IMR-90 (cell line): ENCODE measurements around the gene ERMARD. TPM values are rescaled to one million over a fixed set of nuclear protein-coding genes. Genes with fewer than 3 reads are reported as not detected.

Experiments used
- ATAC-seq: fragments of 200-7000 bp; cut with Tn5 transposase; 2 replicates; pipeline ENCODE4 v1.9.1; 2020; ENCODE audit warnings: low read depth, mild to moderate bottlenecking, moderate library complexity
- BruUV-seq: library from RNA; stranded (reverse); fragments of 400-500 nt; replicated peaks from 2 replicates; lab custom pipeline; 2021; lab: Mats Ljungman, UMichigan
- CTCF ChIA-PET: fragments of 300-600 bp; formaldehyde crosslinking; extraction: SDS; loops from one replicate; lab custom pipeline; 2021; ENCODE audit warnings: antibody characterized with exemption; lab: Yijun Ruan, JAX
- POLR2A ChIA-PET: fragments of 300-600 bp; sonication (Branson Sonifier 250); formaldehyde crosslinking; loops from one replicate; lab custom pipeline; 2022; ENCODE audit warnings: antibody characterized with exemption; ENCODE audit not compliant: unreplicated experiment; lab: Charles Lee
- DNase-seq: peaks from one replicate; pipeline ENCODE4 v3.0.0; 2013
- H2AFZ ChIP-seq: replicated peaks from 2 replicates; pipeline ENCODE3; 2013; ENCODE audit warnings: low read length, mild to moderate bottlenecking; ENCODE audit not compliant: poor library complexity
- H2AK5ac ChIP-seq: 2 replicates; pipeline ENCODE4 v1.6.1; 2013; ENCODE audit warnings: low read depth, low read length, inconsistent platforms
- H2AK9ac ChIP-seq: replicated peaks from 2 replicates; pipeline ENCODE3; 2013; ENCODE audit warnings: mild to moderate bottlenecking, low read depth, low read length, moderate library complexity; ENCODE audit not compliant: poor library complexity
- H2BK120ac ChIP-seq: 2 replicates; pipeline ENCODE4 v1.6.1; 2013; ENCODE audit warnings: low read depth, low read length, inconsistent platforms
- H2BK15ac ChIP-seq: 3 replicates; pipeline ENCODE4 v1.6.1; 2013; ENCODE audit warnings: low read depth, low read length, inconsistent platforms
- H2BK20ac ChIP-seq: 2 replicates; pipeline ENCODE4 v1.6.1; 2013; ENCODE audit warnings: low read depth, mild to moderate bottlenecking, inconsistent platforms, low read length, moderate library complexity
- H2BK5ac ChIP-seq: 2 replicates; pipeline ENCODE4 v1.6.1; 2013; ENCODE audit warnings: mild to moderate bottlenecking, low read depth, low read length, inconsistent platforms; ENCODE audit not compliant: poor library complexity, severe bottlenecking
- H3K14ac ChIP-seq: replicated peaks from 2 replicates; pipeline ENCODE4 v1.6.1; 2013; ENCODE audit warnings: low read depth, low read length, inconsistent platforms
- H3K18ac ChIP-seq: 2 replicates; pipeline ENCODE4 v1.6.1; 2013; ENCODE audit warnings: low read depth, low read length, control low read depth
- H3K23ac ChIP-seq: 2 replicates; pipeline ENCODE4 v1.6.1; 2013; ENCODE audit warnings: low read depth, low read length, inconsistent platforms
- H3K27ac ChIP-seq: 2 replicates; pipeline ENCODE4 v1.5.1; 2013; ENCODE audit warnings: mild to moderate bottlenecking, control low read depth, low read length; ENCODE audit not compliant: insufficient read depth
- H3K27me3 ChIP-seq: 2 replicates; pipeline ENCODE4 v1.6.1; 2013; ENCODE audit warnings: low read length; ENCODE audit not compliant: control insufficient read depth, insufficient read depth
- H3K36me3 ChIP-seq: 2 replicates; pipeline ENCODE4 v1.6.1; 2013; ENCODE audit warnings: low read length, mixed read lengths; ENCODE audit not compliant: control insufficient read depth, insufficient read depth
- H3K4ac ChIP-seq: 2 replicates; pipeline ENCODE4 v1.6.1; 2013; ENCODE audit warnings: low read depth, low read length, inconsistent platforms
- H3K4me1 ChIP-seq: 2 replicates; pipeline ENCODE4 v1.6.1; 2013; ENCODE audit warnings: low read length, mixed read lengths; ENCODE audit not compliant: control insufficient read depth, insufficient read depth
- H3K4me2 ChIP-seq: 2 replicates; pipeline ENCODE4 v1.6.1; 2013; ENCODE audit warnings: low read depth, mild to moderate bottlenecking, control low read depth, low read length, moderate library complexity
- H3K4me3 ChIP-seq: 2 replicates; pipeline ENCODE4 v1.5.1; 2013; ENCODE audit warnings: low read depth, mild to moderate bottlenecking, control low read depth, low read length, moderate library complexity; ENCODE audit not compliant: insufficient read depth
- H3K56ac ChIP-seq: 2 replicates; pipeline ENCODE4 v1.6.1; 2013; ENCODE audit warnings: low read length, inconsistent platforms; ENCODE audit not compliant: insufficient read depth; ENCODE audit errors: extremely low read depth
- H3K79me1 ChIP-seq, 2 experiments: 2 replicates each; pipeline ENCODE4 v1.6.1; 2013; ENCODE audit warnings: low read length in 2 of 2, inconsistent platforms in 1 of 2, low read depth in 1 of 2
- H3K9ac ChIP-seq: 2 replicates; pipeline ENCODE4 v1.6.1; 2013; ENCODE audit warnings: low read depth, low read length, control low read depth
- H3K9me1 ChIP-seq: 2 replicates; pipeline ENCODE4 v1.6.1; 2013; ENCODE audit warnings: low read length, inconsistent platforms; ENCODE audit not compliant: insufficient read depth
- H3K9me3 ChIP-seq: 2 replicates; pipeline ENCODE4 v1.6.1; 2013; ENCODE audit warnings: low read length; ENCODE audit not compliant: control insufficient read depth, insufficient read depth
- H4K20me1 ChIP-seq: 2 replicates; pipeline ENCODE4 v1.6.1; 2013; ENCODE audit warnings: low read length, inconsistent platforms; ENCODE audit not compliant: insufficient read depth
- H4K5ac ChIP-seq: 2 replicates; pipeline ENCODE4 v1.6.1; 2013; ENCODE audit warnings: mild to moderate bottlenecking, low read depth, low read length, control low read depth
- H4K8ac ChIP-seq, 2 experiments: 2 replicates each; pipeline ENCODE4 v1.6.1; 2013; ENCODE audit warnings: low read depth in 2 of 2, low read length in 2 of 2, control low read depth in 1 of 2, inconsistent platforms in 1 of 2
- H4K91ac ChIP-seq: 2 replicates; pipeline ENCODE4 v1.6.1; 2013; ENCODE audit warnings: low read depth, low read length, inconsistent platforms; ENCODE audit not compliant: insufficient read depth
- CEBPB ChIP-seq: IDR thresholded peaks from 2 replicates; pipeline ENCODE4 v1.6.1; 2012; ENCODE audit warnings: low read depth, low read length, improper control_type of control experiment
- FOS ChIP-seq: fragments of 150-350 bp; IDR thresholded peaks from 2 replicates; pipeline ENCODE4 v1.6.1; 2016; ENCODE audit warnings: low read depth, low read length
- MAFK ChIP-seq: IDR thresholded peaks from 2 replicates; pipeline ENCODE4 v1.6.1; 2012; ENCODE audit warnings: low read depth, low read length, improper control_type of control experiment
- MAZ ChIP-seq: IDR thresholded peaks from 2 replicates; pipeline ENCODE4 v1.6.1; 2012; ENCODE audit warnings: low read depth, mild to moderate bottlenecking, low read length, improper control_type of control experiment, moderate library complexity, borderline replicate concordance
- NFE2L2 ChIP-seq: fragments of 150-350 bp; IDR thresholded peaks from 2 replicates; pipeline ENCODE4 v1.6.1; 2016; ENCODE audit warnings: low read depth, mild to moderate bottlenecking, low read length
- RAD21 ChIP-seq: IDR thresholded peaks from 2 replicates; pipeline ENCODE4 v1.6.1; 2012; ENCODE audit warnings: low read length, improper control_type of control experiment
- RCOR1 ChIP-seq: IDR thresholded peaks from 2 replicates; pipeline ENCODE4 v1.6.1; 2012; ENCODE audit warnings: mild to moderate bottlenecking, low read length, improper control_type of control experiment; ENCODE audit not compliant: insufficient replicate concordance
- WGBS, 2 experiments: methylation state at CpG; one replicate each; pipeline versions ENCODE4 v1.1.5 to v1.1.7; 2013; ENCODE audit warnings: missing lambda C conversion rate in 2 of 2; ENCODE audit not compliant: insufficient read length in 1 of 2; ENCODE audit errors: extremely low coverage in 2 of 2; 5-methylcytosine and 5-hydroxymethylcytosine counted together
- dilution Hi-C: fragments of 300-500 bp; cut with HindIII; formaldehyde crosslinking; loops from one replicate; pipeline ENCODE4 v1.14.3; 2018; ENCODE audit warnings: low sequenced_read_pairs; ENCODE audit not compliant: unreplicated experiment
- in situ Hi-C: fragments of 300-500 bp; cut with MboI; formaldehyde crosslinking; loops from 3 replicates; pipeline ENCODE4 v1.14.3; 2019; ENCODE audit warnings: low sequenced_read_pairs, inconsistent platforms, mixed read lengths
- intact Hi-C: fragments of 100-400 bp; cut with micrococcal nuclease; formaldehyde crosslinking; loops from 2 replicates; pipeline ENCODE4 v1.10.0; 2022
- polyA plus RNA-seq, 3 experiments: library from polyadenylated mRNA; depleted of rRNA; stranded (reverse); fragments of >200 nt; gene quantifications; 2 replicates each; pipeline ENCODE4 v1.2.3, GENCODE V29; 2012; ENCODE audit warnings: low replicate concordance in 1 of 3
- total RNA-seq: library from RNA; depleted of rRNA; stranded (reverse); fragments of >200 nt; gene quantifications from 2 replicates; pipeline ENCODE4 v1.2.3, GENCODE V29; 2012

ERMARD gene
- total and polyA plus RNA-seq, 2 of the 4 experiments (the other 2 are of a cell fraction) = 15.1 to 25.4 TPM

- H2AK5ac ChIP-seq = no peak overlapping the region
- no peak overlapping the region for H2AK9ac ChIP-seq
- H4K91ac ChIP-seq = no peak overlapping the region
- no peak overlapping the region for H3K4me2 ChIP-seq
- BruUV-seq = no TSS peak
- no peaks in the 10 kb centered on the region for H3K79me1 ChIP-seq
- TF ChIP-seq MAFK (no peak), MAZ (no peak), CEBPB (no peak), FOS (no peak), RAD21 (no peak), RCOR1 (no peak), NFE2L2 (no peak)
- ATAC-seq (no peak), DNase-seq (no peak)
- ChIA-PET CTCF (interaction anchor here (0.5 kb wide), 1 partner anchor 620 kb away, joined by 3 read pairs; no protein-coding TSS in a partner anchor), POLR2A (no interaction called here)
- no peak overlapping the region for H3K18ac ChIP-seq
- H3K36me3 ChIP-seq = no peaks in the 10 kb centered on the region
- no peaks in the 10 kb centered on the region for H3K9me3 ChIP-seq
- no peaks in the 10 kb centered on the region for H4K20me1 ChIP-seq
- no peak overlapping the region for H2AFZ ChIP-seq
- no peak overlapping the region for H3K23ac ChIP-seq
- H3K56ac ChIP-seq = no peak overlapping the region
- H2BK5ac ChIP-seq = no peak overlapping the region
- no peak overlapping the region for H4K8ac ChIP-seq
- no peak overlapping the region for H3K27ac ChIP-seq
- no peak overlapping the region for H2BK15ac ChIP-seq
- dilution Hi-C loops = no loop called here
- intact Hi-C loops = loop anchor here (5.0 kb wide), 1 partner anchor 520 kb away; no protein-coding TSS in a partner anchor
- H4K5ac ChIP-seq = no peak overlapping the region
- H3K4me1 ChIP-seq = peaks cover 3% of the 10 kb centered on the region; the same call in 1 of the 2 replicates
- peaks cover 9% of the 10 kb centered on the region; the same call in 1 of the 2 replicates for H3K27me3 ChIP-seq
- no peak overlapping the region for H3K4me3 ChIP-seq
- H3K9ac ChIP-seq = no peak overlapping the region
- H3K4ac ChIP-seq = no peak overlapping the region
- H3K14ac ChIP-seq = no peak overlapping the region
- 93% methylated on average over 3 of the region's 21 CpGs; no CpG with 5 or more reads in 1 of the 2 experiments for WGBS, 2 experiments
- no peak overlapping the region for H2BK20ac ChIP-seq
- H3K9me1 ChIP-seq = 0 out of 2 replicates have a peak, but pooled peaks cover 4% of the 10 kb centered on the region
- H2BK120ac ChIP-seq = no peak overlapping the region
- in situ Hi-C loops = loop anchor here (10.0 kb wide), 2 partner anchors 512 to 722 kb away; partner anchors contain the start of gene FAM120B
These were observed 41.0 kb downstream of the ERMARD start for GRCh38 chr6:169792306-169793015.
